ENCODE results near the gene C11orf52. TPM values are rescaled to one million over a fixed set of nuclear protein-coding genes. Genes with fewer than 3 reads are reported as not detected.

C11orf52 gene
- total and polyA plus RNA-seq, 2 of the 13 experiments (the other 11 are each of a cell fraction or from before 2014, with no cell fraction given) = 7.4 to 11.0 TPM

- TF ChIP-seq, protein P1, sequence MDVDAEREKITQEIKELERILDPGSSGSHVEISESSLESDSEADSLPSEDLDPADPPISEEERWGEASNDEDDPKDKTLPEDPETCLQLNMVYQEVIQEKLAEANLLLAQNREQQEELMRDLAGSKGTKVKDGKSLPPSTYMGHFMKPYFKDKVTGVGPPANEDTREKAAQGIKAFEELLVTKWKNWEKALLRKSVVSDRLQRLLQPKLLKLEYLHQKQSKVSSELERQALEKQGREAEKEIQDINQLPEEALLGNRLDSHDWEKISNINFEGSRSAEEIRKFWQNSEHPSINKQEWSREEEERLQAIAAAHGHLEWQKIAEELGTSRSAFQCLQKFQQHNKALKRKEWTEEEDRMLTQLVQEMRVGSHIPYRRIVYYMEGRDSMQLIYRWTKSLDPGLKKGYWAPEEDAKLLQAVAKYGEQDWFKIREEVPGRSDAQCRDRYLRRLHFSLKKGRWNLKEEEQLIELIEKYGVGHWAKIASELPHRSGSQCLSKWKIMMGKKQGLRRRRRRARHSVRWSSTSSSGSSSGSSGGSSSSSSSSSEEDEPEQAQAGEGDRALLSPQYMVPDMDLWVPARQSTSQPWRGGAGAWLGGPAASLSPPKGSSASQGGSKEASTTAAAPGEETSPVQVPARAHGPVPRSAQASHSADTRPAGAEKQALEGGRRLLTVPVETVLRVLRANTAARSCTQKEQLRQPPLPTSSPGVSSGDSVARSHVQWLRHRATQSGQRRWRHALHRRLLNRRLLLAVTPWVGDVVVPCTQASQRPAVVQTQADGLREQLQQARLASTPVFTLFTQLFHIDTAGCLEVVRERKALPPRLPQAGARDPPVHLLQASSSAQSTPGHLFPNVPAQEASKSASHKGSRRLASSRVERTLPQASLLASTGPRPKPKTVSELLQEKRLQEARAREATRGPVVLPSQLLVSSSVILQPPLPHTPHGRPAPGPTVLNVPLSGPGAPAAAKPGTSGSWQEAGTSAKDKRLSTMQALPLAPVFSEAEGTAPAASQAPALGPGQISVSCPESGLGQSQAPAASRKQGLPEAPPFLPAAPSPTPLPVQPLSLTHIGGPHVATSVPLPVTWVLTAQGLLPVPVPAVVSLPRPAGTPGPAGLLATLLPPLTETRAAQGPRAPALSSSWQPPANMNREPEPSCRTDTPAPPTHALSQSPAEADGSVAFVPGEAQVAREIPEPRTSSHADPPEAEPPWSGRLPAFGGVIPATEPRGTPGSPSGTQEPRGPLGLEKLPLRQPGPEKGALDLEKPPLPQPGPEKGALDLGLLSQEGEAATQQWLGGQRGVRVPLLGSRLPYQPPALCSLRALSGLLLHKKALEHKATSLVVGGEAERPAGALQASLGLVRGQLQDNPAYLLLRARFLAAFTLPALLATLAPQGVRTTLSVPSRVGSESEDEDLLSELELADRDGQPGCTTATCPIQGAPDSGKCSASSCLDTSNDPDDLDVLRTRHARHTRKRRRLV (CRISPR knock-in tag; IDR thresholded peaks at IDR 0.05) = 0 out of 2 replicates have a peak, but pooled peaks have one; percentile 16
- TF ChIP-seq GMEB1 (CRISPR knock-in tag; IDR thresholded peaks at IDR 0.05; ENCODE audit: borderline replicate concordance) = peak; percentile 0; the same call in 1 of the 2 replicates
- TF ChIP-seq RBM39 (IDR thresholded peaks at IDR 0.05; ENCODE audit: low read depth, low read length, poor library complexity, severe bottlenecking) = no peak
- TF ChIP-seq HOMEZ (CRISPR knock-in tag; IDR thresholded peaks at IDR 0.05; ENCODE audit: low read depth) = no peak
- TF ChIP-seq CHD2 (IDR thresholded peaks at IDR 0.05; ENCODE audit: low read depth, low read length) = no peak
- no peak for TF ChIP-seq ZNF598 (CRISPR knock-in tag; IDR thresholded peaks at IDR 0.05; ENCODE audit: borderline replicate concordance)
- no peak for TF ChIP-seq NFE2L2 (IDR thresholded peaks at IDR 0.05; ENCODE audit: low read length)
- no peak for TF ChIP-seq PPARG (CRISPR knock-in tag; conservative IDR thresholded peaks at IDR 0.05)
- no peak for TF ChIP-seq REPIN1 (CRISPR knock-in tag; IDR thresholded peaks at IDR 0.05; ENCODE audit: borderline replicate concordance, low read depth)
- TF ChIP-seq ZNF670 (CRISPR knock-in tag; IDR thresholded peaks at IDR 0.05; ENCODE audit: borderline replicate concordance) = no peak
- TF ChIP-seq, protein P2, sequence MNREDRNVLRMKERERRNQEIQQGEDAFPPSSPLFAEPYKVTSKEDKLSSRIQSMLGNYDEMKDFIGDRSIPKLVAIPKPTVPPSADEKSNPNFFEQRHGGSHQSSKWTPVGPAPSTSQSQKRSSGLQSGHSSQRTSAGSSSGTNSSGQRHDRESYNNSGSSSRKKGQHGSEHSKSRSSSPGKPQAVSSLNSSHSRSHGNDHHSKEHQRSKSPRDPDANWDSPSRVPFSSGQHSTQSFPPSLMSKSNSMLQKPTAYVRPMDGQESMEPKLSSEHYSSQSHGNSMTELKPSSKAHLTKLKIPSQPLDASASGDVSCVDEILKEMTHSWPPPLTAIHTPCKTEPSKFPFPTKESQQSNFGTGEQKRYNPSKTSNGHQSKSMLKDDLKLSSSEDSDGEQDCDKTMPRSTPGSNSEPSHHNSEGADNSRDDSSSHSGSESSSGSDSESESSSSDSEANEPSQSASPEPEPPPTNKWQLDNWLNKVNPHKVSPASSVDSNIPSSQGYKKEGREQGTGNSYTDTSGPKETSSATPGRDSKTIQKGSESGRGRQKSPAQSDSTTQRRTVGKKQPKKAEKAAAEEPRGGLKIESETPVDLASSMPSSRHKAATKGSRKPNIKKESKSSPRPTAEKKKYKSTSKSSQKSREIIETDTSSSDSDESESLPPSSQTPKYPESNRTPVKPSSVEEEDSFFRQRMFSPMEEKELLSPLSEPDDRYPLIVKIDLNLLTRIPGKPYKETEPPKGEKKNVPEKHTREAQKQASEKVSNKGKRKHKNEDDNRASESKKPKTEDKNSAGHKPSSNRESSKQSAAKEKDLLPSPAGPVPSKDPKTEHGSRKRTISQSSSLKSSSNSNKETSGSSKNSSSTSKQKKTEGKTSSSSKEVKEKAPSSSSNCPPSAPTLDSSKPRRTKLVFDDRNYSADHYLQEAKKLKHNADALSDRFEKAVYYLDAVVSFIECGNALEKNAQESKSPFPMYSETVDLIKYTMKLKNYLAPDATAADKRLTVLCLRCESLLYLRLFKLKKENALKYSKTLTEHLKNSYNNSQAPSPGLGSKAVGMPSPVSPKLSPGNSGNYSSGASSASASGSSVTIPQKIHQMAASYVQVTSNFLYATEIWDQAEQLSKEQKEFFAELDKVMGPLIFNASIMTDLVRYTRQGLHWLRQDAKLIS (CRISPR knock-in tag; IDR thresholded peaks at IDR 0.05) = no peak
- no peak for TF ChIP-seq RORA (CRISPR knock-in tag; IDR thresholded peaks at IDR 0.05)
- TF ChIP-seq ZKSCAN5 (CRISPR knock-in tag; IDR thresholded peaks at IDR 0.05) = no peak
- TF ChIP-seq, protein P3, sequence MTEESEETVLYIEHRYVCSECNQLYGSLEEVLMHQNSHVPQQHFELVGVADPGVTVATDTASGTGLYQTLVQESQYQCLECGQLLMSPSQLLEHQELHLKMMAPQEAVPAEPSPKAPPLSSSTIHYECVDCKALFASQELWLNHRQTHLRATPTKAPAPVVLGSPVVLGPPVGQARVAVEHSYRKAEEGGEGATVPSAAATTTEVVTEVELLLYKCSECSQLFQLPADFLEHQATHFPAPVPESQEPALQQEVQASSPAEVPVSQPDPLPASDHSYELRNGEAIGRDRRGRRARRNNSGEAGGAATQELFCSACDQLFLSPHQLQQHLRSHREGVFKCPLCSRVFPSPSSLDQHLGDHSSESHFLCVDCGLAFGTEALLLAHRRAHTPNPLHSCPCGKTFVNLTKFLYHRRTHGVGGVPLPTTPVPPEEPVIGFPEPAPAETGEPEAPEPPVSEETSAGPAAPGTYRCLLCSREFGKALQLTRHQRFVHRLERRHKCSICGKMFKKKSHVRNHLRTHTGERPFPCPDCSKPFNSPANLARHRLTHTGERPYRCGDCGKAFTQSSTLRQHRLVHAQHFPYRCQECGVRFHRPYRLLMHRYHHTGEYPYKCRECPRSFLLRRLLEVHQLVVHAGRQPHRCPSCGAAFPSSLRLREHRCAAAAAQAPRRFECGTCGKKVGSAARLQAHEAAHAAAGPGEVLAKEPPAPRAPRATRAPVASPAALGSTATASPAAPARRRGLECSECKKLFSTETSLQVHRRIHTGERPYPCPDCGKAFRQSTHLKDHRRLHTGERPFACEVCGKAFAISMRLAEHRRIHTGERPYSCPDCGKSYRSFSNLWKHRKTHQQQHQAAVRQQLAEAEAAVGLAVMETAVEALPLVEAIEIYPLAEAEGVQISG (CRISPR knock-in tag; IDR thresholded peaks at IDR 0.05) = no peak
Observed at GRCh38 chr11:111871693-111872161, 47.0 kb upstream of the C11orf52 start (continued).
